Stimulated activated memory B cell treated with anti-CD40 and anti-IgM and Interleukin-4, amounts not matched to agents 10 μg/mL and 1 μg/mL and 100 μg/mL, for 72 hours (primary cell): ENCODE data around the gene SESN3.
A peak's percentile ranks its signal among the peaks of the same experiment; 100 is the strongest.
"Not testable (repeated sequence)": the region's sequence is repeated elsewhere in the genome, so short reads cannot be mapped to it uniquely, and the experiment has no call there.

Experiments
- ATAC-seq: fragments of 150-1000 bp; cut with Tn5 transposase; 2 replicates; pipeline ENCODE4 v1.10.0; 2021
- H3K27ac Mint-ChIP-seq: one replicate; pipeline ENCODE4 v1.8.0; 2022; ENCODE audit warnings: mild to moderate bottlenecking, mixed read lengths
- H3K27me3 Mint-ChIP-seq: one replicate; pipeline ENCODE4 v1.8.0; 2022; ENCODE audit warnings: mixed read lengths
- H3K36me3 Mint-ChIP-seq: one replicate; pipeline ENCODE4 v1.8.0; 2022; ENCODE audit warnings: mixed read lengths
- H3K4me1 Mint-ChIP-seq: one replicate; pipeline ENCODE4 v1.8.0; 2022; ENCODE audit warnings: mixed read lengths
- H3K4me3 Mint-ChIP-seq: one replicate; pipeline ENCODE4 v1.8.0; 2022; ENCODE audit warnings: mild to moderate bottlenecking, moderate library complexity, mixed read lengths
- H3K9me3 Mint-ChIP-seq: one replicate; pipeline ENCODE4 v1.8.0; 2022; ENCODE audit warnings: mixed read lengths

Gene SESN3

GRCh38 chr11:95255251-95256145 is 24.5 kb upstream of the SESN3 start:
- peaks cover 73% of the 10 kb centered on the region for H3K4me1 Mint-ChIP-seq
- H3K4me3 Mint-ChIP-seq: peak overlapping the region; percentile 56
- no peaks in the 10 kb centered on the region for H3K36me3 Mint-ChIP-seq
- ATAC-seq: no peak
- peak overlapping the region; percentile 95 for H3K27ac Mint-ChIP-seq
- no peaks in the 10 kb centered on the region for H3K27me3 Mint-ChIP-seq
- no peaks in the 10 kb centered on the region for H3K9me3 Mint-ChIP-seq

GRCh38 chr11:95254716-95255115 is 23.7 kb upstream of the SESN3 start:
- no peaks in the 10 kb centered on the region for H3K27me3 Mint-ChIP-seq
- ATAC-seq: peak; percentile 35
- peaks cover 71% of the 10 kb centered on the region for H3K4me1 Mint-ChIP-seq
- H3K4me3 Mint-ChIP-seq: no peak overlapping the region
- H3K9me3 Mint-ChIP-seq: no peaks in the 10 kb centered on the region
- H3K36me3 Mint-ChIP-seq: no peaks in the 10 kb centered on the region
- H3K27ac Mint-ChIP-seq: peak overlapping the region; percentile 95

- Mint-ChIP-seq H3K9me3 (no peaks in the 10 kb centered on the region), H3K36me3 (no peaks in the 10 kb centered on the region), H3K27ac (peak overlapping the region; percentile 95), H3K4me3 (peak overlapping the region; percentile 76), H3K27me3 (no peaks in the 10 kb centered on the region), H3K4me1 (peaks cover 67% of the 10 kb centered on the region)
- ATAC-seq: peak; percentile 98
Observed at GRCh38 chr11:95254131-95254704, 23.2 kb upstream of the SESN3 start.

- Mint-ChIP-seq H3K27me3 (no peaks in the 10 kb centered on the region), H3K4me3 (no peak overlapping the region), H3K9me3 (no peaks in the 10 kb centered on the region), H3K27ac (peak overlapping the region; percentile 95), H3K36me3 (no peaks in the 10 kb centered on the region), H3K4me1 (peaks cover 70% of the 10 kb centered on the region)
- no peak for ATAC-seq
Observed at GRCh38 chr11:95253141-95253540, 22.1 kb upstream of the SESN3 start.

GRCh38 chr11:95252586-95252985 is 21.6 kb upstream of the SESN3 start:
- Mint-ChIP-seq H3K36me3 (no peaks in the 10 kb centered on the region), H3K4me3 (no peak overlapping the region), H3K9me3 (no peaks in the 10 kb centered on the region), H3K4me1 (peaks cover 65% of the 10 kb centered on the region), H3K27ac (peak overlapping the region; percentile 95), H3K27me3 (no peaks in the 10 kb centered on the region)
- no peak for ATAC-seq

- Mint-ChIP-seq H3K27ac (peak overlapping the region; percentile 95), H3K4me1 (peaks cover 58% of the 10 kb centered on the region)
- H3K36me3 Mint-ChIP-seq, H3K27me3 Mint-ChIP-seq, H3K4me3 Mint-ChIP-seq, H3K9me3 Mint-ChIP-seq, ATAC-seq: not testable (repeated sequence)
Observed at GRCh38 chr11:95251896-95252295, 20.9 kb upstream of the SESN3 start.

GRCh38 chr11:95248666-95249467 is 17.9 kb upstream of the SESN3 start:
- peak; percentile 96 for ATAC-seq
- no peaks in the 10 kb centered on the region for H3K27me3 Mint-ChIP-seq
- H3K4me3 Mint-ChIP-seq: peak overlapping the region; percentile 41
- no peaks in the 10 kb centered on the region for H3K9me3 Mint-ChIP-seq
- peaks cover 37% of the 10 kb centered on the region for H3K4me1 Mint-ChIP-seq
- H3K36me3 Mint-ChIP-seq: no peaks in the 10 kb centered on the region
- H3K27ac Mint-ChIP-seq: peak overlapping the region; percentile 83

GRCh38 chr11:95247883-95248282 is 16.9 kb upstream of the SESN3 start:
- Mint-ChIP-seq H3K4me3 (no peak overlapping the region), H3K4me1 (peaks cover 31% of the 10 kb centered on the region), H3K27me3 (no peaks in the 10 kb centered on the region), H3K9me3 (no peaks in the 10 kb centered on the region), H3K27ac (peak overlapping the region; percentile 57), H3K36me3 (no peaks in the 10 kb centered on the region)
- ATAC-seq: peak; percentile 39

GRCh38 chr11:95247127-95247684 is 16.2 kb upstream of the SESN3 start:
- peaks cover 31% of the 10 kb centered on the region for H3K4me1 Mint-ChIP-seq
- H3K9me3 Mint-ChIP-seq: no peaks in the 10 kb centered on the region
- H3K36me3 Mint-ChIP-seq: no peaks in the 10 kb centered on the region
- no peak for ATAC-seq
- peak overlapping the region; percentile 57 for H3K27ac Mint-ChIP-seq
- H3K4me3 Mint-ChIP-seq: no peak overlapping the region
- no peaks in the 10 kb centered on the region for H3K27me3 Mint-ChIP-seq

- H3K27ac Mint-ChIP-seq: peak overlapping the region; percentile 80
- ATAC-seq: no peak
- peaks cover 43% of the 10 kb centered on the region for H3K4me1 Mint-ChIP-seq
- no peaks in the 10 kb centered on the region for H3K27me3 Mint-ChIP-seq
- no peaks in the 10 kb centered on the region for H3K9me3 Mint-ChIP-seq
- H3K36me3 Mint-ChIP-seq: no peaks in the 10 kb centered on the region
- no peak overlapping the region for H3K4me3 Mint-ChIP-seq
Observed at GRCh38 chr11:95245581-95245980, 14.6 kb upstream of the SESN3 start.

GRCh38 chr11:95245038-95245437 is 14.0 kb upstream of the SESN3 start:
- H3K36me3 Mint-ChIP-seq: no peaks in the 10 kb centered on the region
- H3K9me3 Mint-ChIP-seq: no peaks in the 10 kb centered on the region
- peaks cover 43% of the 10 kb centered on the region for H3K4me1 Mint-ChIP-seq
- no peaks in the 10 kb centered on the region for H3K27me3 Mint-ChIP-seq
- ATAC-seq: no peak
- peak overlapping the region; percentile 80 for H3K27ac Mint-ChIP-seq
- no peak overlapping the region for H3K4me3 Mint-ChIP-seq

- Mint-ChIP-seq H3K27ac (peak overlapping the region; percentile 92), H3K9me3 (no peaks in the 10 kb centered on the region), H3K36me3 (no peaks in the 10 kb centered on the region), H3K27me3 (no peaks in the 10 kb centered on the region), H3K4me3 (no peak overlapping the region), H3K4me1 (peaks cover 37% of the 10 kb centered on the region)
- ATAC-seq: no peak
Observed at GRCh38 chr11:95243673-95244072, 12.7 kb upstream of the SESN3 start.

- no peaks in the 10 kb centered on the region for H3K9me3 Mint-ChIP-seq
- H3K36me3 Mint-ChIP-seq: no peaks in the 10 kb centered on the region
- no peak for ATAC-seq
- peaks cover 35% of the 10 kb centered on the region for H3K4me1 Mint-ChIP-seq
- H3K27ac Mint-ChIP-seq: peak overlapping the region; percentile 92
- no peak overlapping the region for H3K4me3 Mint-ChIP-seq
- no peaks in the 10 kb centered on the region for H3K27me3 Mint-ChIP-seq
Observed at GRCh38 chr11:95242845-95243605, 12.0 kb upstream of the SESN3 start.

- H3K27me3 Mint-ChIP-seq: no peaks in the 10 kb centered on the region
- H3K27ac Mint-ChIP-seq: peak overlapping the region; percentile 92
- no peaks in the 10 kb centered on the region for H3K9me3 Mint-ChIP-seq
- peaks cover 35% of the 10 kb centered on the region for H3K4me1 Mint-ChIP-seq
- peak overlapping the region; percentile 59 for H3K4me3 Mint-ChIP-seq
- peak; percentile 80 for ATAC-seq
- H3K36me3 Mint-ChIP-seq: no peaks in the 10 kb centered on the region
Observed at GRCh38 chr11:95242091-95242844, 11.3 kb upstream of the SESN3 start.
